H1 (cell line): ENCODE data around the gene ITPK1. TPM values are rescaled to one million over a fixed set of nuclear protein-coding genes. Genes with fewer than 3 reads are reported as not detected.

Experiments
- CTCF ChIA-PET: fragments of 300-600 bp; sonication (Branson Sonifier 250); formaldehyde crosslinking; loops from one replicate; lab custom pipeline; 2021; ENCODE audit not compliant: partially characterized antibody; lab: Charles Lee
- POLR2A ChIA-PET: fragments of 300-600 bp; sonication (Branson Sonifier 250); formaldehyde crosslinking; loops from one replicate; lab custom pipeline; 2021; ENCODE audit warnings: inconsistent platforms; ENCODE audit not compliant: partially characterized antibody; lab: Charles Lee
- DNase-seq, 2 experiments: peaks; one replicate each; pipeline versions ENCODE4 v3.0.0 to v3.0.0-alpha.2; 2010 to 2022; ENCODE audit warnings: low spot score in 2 of 2, low read depth in 1 of 2, mixed read lengths in 1 of 2
- FAIRE-seq: peaks from 2 replicates; lab custom pipeline; 2011; peaks lifted over from hg19 to GRCh38; lab: Jason Lieb, UNC
- H2AFZ ChIP-seq: 2 replicates; pipeline ENCODE4 v1.8.1; 2012; ENCODE audit warnings: low read length, inconsistent platforms
- H2AK5ac ChIP-seq: 2 replicates; pipeline ENCODE4 v1.6.1; 2013; ENCODE audit warnings: low read depth, low read length
- H2BK120ac ChIP-seq: replicated peaks from 2 replicates; pipeline ENCODE3; 2013; ENCODE audit warnings: low read depth, low read length, inconsistent platforms
- H2BK12ac ChIP-seq: 2 replicates; pipeline ENCODE4 v1.6.1; 2013; ENCODE audit warnings: low read depth, low read length
- H2BK15ac ChIP-seq: 2 replicates; pipeline ENCODE4 v1.6.1; 2013; ENCODE audit warnings: low read length
- H2BK20ac ChIP-seq: 2 replicates; pipeline ENCODE4 v1.6.1; 2013; ENCODE audit warnings: low read length
- H2BK5ac ChIP-seq: 2 replicates; pipeline ENCODE4 v1.6.1; 2013; ENCODE audit warnings: low read depth, low read length
- H3K14ac ChIP-seq: 2 replicates; pipeline ENCODE4 v1.6.1; 2013; ENCODE audit warnings: inconsistent platforms; ENCODE audit not compliant: insufficient read length
- H3K18ac ChIP-seq: 2 replicates; pipeline ENCODE4 v1.6.1; 2013; ENCODE audit warnings: low read length; ENCODE audit errors: extremely low read depth
- H3K23ac ChIP-seq: 2 replicates; pipeline ENCODE4 v1.6.1; 2013; ENCODE audit warnings: inconsistent platforms; ENCODE audit not compliant: insufficient read length
- H3K23me2 ChIP-seq: 2 replicates; pipeline ENCODE4 v1.6.1; 2013; ENCODE audit warnings: low read depth, low read length
- H3K27ac ChIP-seq: 2 replicates; pipeline ENCODE4 v1.6.1; 2011; ENCODE audit warnings: low read depth, low read length, inconsistent platforms
- H3K27me3 ChIP-seq, 4 experiments: replicated peaks in 1 of 4; 1 replicate in 1 of 4; 2 replicates in 3 of 4; pipeline versions ENCODE4 v1.6.1 to v1.8.1; 2011 to 2013; ENCODE audit warnings: low read length in 3 of 4, mild to moderate bottlenecking in 3 of 4, inconsistent platforms in 2 of 4, mixed read lengths in 2 of 4, moderate library complexity in 1 of 4; ENCODE audit not compliant: control insufficient read depth in 3 of 4, insufficient read depth in 3 of 4; ENCODE audit errors: extremely low read depth in 1 of 4
- H3K36me3 ChIP-seq, 4 experiments: 2 replicates each; pipeline versions ENCODE4 v1.6.1 to v1.8.1; 2011 to 2013; ENCODE audit warnings: mild to moderate bottlenecking in 4 of 4, low read length in 3 of 4, moderate library complexity in 2 of 4, control low read depth in 1 of 4, inconsistent platforms in 1 of 4; ENCODE audit not compliant: insufficient read depth in 4 of 4, control insufficient read depth in 2 of 4
- H3K4ac ChIP-seq: replicated peaks from 2 replicates; pipeline ENCODE3; 2013; ENCODE audit warnings: low read length, low read depth, mixed read lengths, inconsistent platforms; ENCODE audit not compliant: insufficient read length
- H3K4me1 ChIP-seq, 4 experiments: replicated peaks in 1 of 4; 1 replicate in 1 of 4; 2 replicates in 3 of 4; pipeline versions ENCODE4 v1.6.1 to v1.8.1; 2011 to 2013; ENCODE audit warnings: low read length in 3 of 4, inconsistent platforms in 2 of 4, mixed read lengths in 1 of 4; ENCODE audit not compliant: insufficient read depth in 4 of 4, control insufficient read depth in 3 of 4
- H3K4me2 ChIP-seq, 2 experiments: 2 replicates each; pipeline versions ENCODE4 v1.6.1 to v1.8.1; 2011 to 2013; ENCODE audit warnings: low read depth in 2 of 2, low read length in 2 of 2, control low read depth in 1 of 2, inconsistent platforms in 1 of 2, mild to moderate bottlenecking in 1 of 2; ENCODE audit not compliant: insufficient read depth in 1 of 2
- H3K4me3 ChIP-seq, 4 experiments: fragments of 200-600, 300-600 bp in 1 of 4; sonication (generic), shearing (Covaris generic), sonication (Bioruptor Twin) in 1 of 4; 2 replicates each; pipeline versions ENCODE4 v1.5.1 to v1.8.1; 2011 to 2016; ENCODE audit warnings: low read length in 4 of 4, low read depth in 3 of 4, control low read depth in 2 of 4, inconsistent platforms in 2 of 4, mild to moderate bottlenecking in 2 of 4, mixed read lengths in 1 of 4, moderate library complexity in 1 of 4; ENCODE audit not compliant: insufficient read depth in 2 of 4; ENCODE audit errors: extremely low read depth in 1 of 4
- H3K56ac ChIP-seq: replicated peaks from 2 replicates; pipeline ENCODE3; 2013; ENCODE audit warnings: low read depth, mild to moderate bottlenecking, mixed read lengths, low read length, inconsistent platforms; ENCODE audit not compliant: insufficient read length
- H3K79me1 ChIP-seq: 2 replicates; pipeline ENCODE4 v1.6.1; 2013; ENCODE audit warnings: low read depth, low read length, control low read depth
- H3K79me2 ChIP-seq, 2 experiments: 2 replicates each; pipeline versions ENCODE4 v1.6.1 to v1.8.1; 2012 to 2013; ENCODE audit warnings: low read length in 2 of 2, mild to moderate bottlenecking in 2 of 2, inconsistent platforms in 1 of 2; ENCODE audit not compliant: insufficient read depth in 2 of 2, control insufficient read depth in 1 of 2
- H3K9ac ChIP-seq, 4 experiments: replicated peaks in 1 of 4; 1 replicate in 1 of 4; 2 replicates in 3 of 4; pipeline versions ENCODE4 v1.6.1 to v1.8.1; 2011 to 2013; ENCODE audit warnings: low read depth in 3 of 4, low read length in 3 of 4, control low read depth in 2 of 4, mild to moderate bottlenecking in 2 of 4, moderate library complexity in 2 of 4, inconsistent platforms in 1 of 4; ENCODE audit errors: extremely low read depth in 1 of 4
- H3K9me3 ChIP-seq, 2 experiments: 2 replicates each; pipeline versions ENCODE4 v1.6.1 to v1.8.1; 2012 to 2013; ENCODE audit warnings: mild to moderate bottlenecking in 2 of 2, moderate library complexity in 2 of 2, control low read depth in 1 of 2, inconsistent platforms in 1 of 2, low read depth in 1 of 2, low read length in 1 of 2, mixed read lengths in 1 of 2; ENCODE audit not compliant: insufficient read depth in 2 of 2
- H4K20me1 ChIP-seq, 2 experiments: replicated peaks in 1 of 2; 2 replicates each; pipeline versions ENCODE3 to v1.8.1; 2011 to 2013; ENCODE audit warnings: inconsistent platforms in 2 of 2, low read length in 2 of 2, mild to moderate bottlenecking in 1 of 2; ENCODE audit not compliant: insufficient read depth in 2 of 2, control insufficient read depth in 1 of 2
- H4K5ac ChIP-seq: 2 replicates; pipeline ENCODE4 v1.6.1; 2013; ENCODE audit warnings: low read length, low read depth, mixed read lengths, inconsistent platforms; ENCODE audit not compliant: insufficient read length
- H4K8ac ChIP-seq: 2 replicates; pipeline ENCODE4 v1.8.0; 2013; ENCODE audit warnings: mild to moderate bottlenecking, moderate library complexity, low read length, inconsistent platforms; ENCODE audit not compliant: insufficient read depth; ENCODE audit errors: extremely low read depth
- H4K91ac ChIP-seq: replicated peaks from 2 replicates; pipeline ENCODE3; 2013; ENCODE audit warnings: low read length, mixed read lengths, inconsistent platforms; ENCODE audit not compliant: insufficient read length
- GTF2F1 ChIP-seq: IDR thresholded peaks from 2 replicates; pipeline ENCODE4 v1.6.1; 2012; ENCODE audit warnings: low read depth, low read length, improper control_type of control experiment, borderline replicate concordance
- SIRT6 ChIP-seq: IDR thresholded peaks from one replicate; pipeline ENCODE4 v1.7.1; 2012; ENCODE audit warnings: low read length, inconsistent platforms
- WGBS, 2 experiments: shearing (Covaris generic) in 1 of 2; methylation state at CpG; one replicate each; pipeline versions ENCODE4 v1.1.6 to v1.1.7; 2013 to 2015; ENCODE audit warnings: low lambda C conversion rate in 2 of 2, mixed read lengths in 2 of 2, inconsistent platforms in 1 of 2, low coverage in 1 of 2, missing lambda C conversion rate in 1 of 2; ENCODE audit not compliant: insufficient replicate concordance in 2 of 2, insufficient coverage in 1 of 2, insufficient read length in 1 of 2; ENCODE audit errors: extremely low coverage in 1 of 2, missing lambda C conversion rate in 1 of 2; 5-methylcytosine and 5-hydroxymethylcytosine counted together
- polyA plus RNA-seq, 7 experiments: library from polyadenylated mRNA; depleted of rRNA in 3 of 7; stranded (reverse) in 5 of 7; unstranded in 2 of 7; fragments of >200 nt in 5 of 7; fragments of 200-250 nt in 2 of 7; gene quantifications; 1 replicate in 5 of 7; 2 replicates in 1 of 7; 4 replicates in 1 of 7; pipeline versions ENCODE4 v1.2.1 to v1.2.3, GENCODE V29; 2011 to 2013; ENCODE audit warnings: missing spikeins in 2 of 7, mixed read lengths in 2 of 7
- total RNA-seq: library from RNA; stranded (reverse); fragmentation: NEBNext Ultra II Directional; extraction: Animal tissue kit (Norgen Biotek cat#: 25700); gene quantifications from 2 replicates; pipeline ENCODE4 v1.2.1, GENCODE V29; 2021

ITPK1 gene
- total and polyA plus RNA-seq, 2 of the 8 experiments (the other 6 are each of a cell fraction or from before 2014, with no cell fraction given) = 108 to 143 TPM

DNA sequence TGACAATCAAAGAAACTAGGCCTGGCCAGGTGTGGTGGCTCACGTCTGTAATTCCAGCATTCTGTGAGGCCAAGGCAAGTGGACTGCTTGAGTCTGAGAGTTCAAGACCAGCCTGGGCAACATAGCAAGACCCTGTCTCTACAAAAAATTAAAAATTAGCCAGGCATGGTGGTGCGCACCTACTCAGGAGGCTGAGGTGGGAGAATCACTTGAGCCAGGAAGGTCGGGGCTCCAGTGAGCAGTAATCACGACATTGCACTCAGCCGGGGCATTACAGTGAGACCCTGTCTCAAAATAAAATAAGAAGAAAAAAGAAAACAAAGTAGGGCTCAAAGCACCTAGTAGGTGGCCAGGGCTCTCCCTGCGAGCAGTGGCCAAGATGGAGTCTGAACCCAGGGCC, 113.7 kb downstream of the ITPK1 start:
- Histone ChIP-seq H2AFZ (no peak overlapping the region), H3K23me2 (no peaks in the 10 kb centered on the region), H3K27ac (no peak overlapping the region), H3K79me2 (peaks cover 0 to 48% of the 10 kb centered on the region in 2 experiments; a peak in 2 of 4 replicates), H2BK12ac (no peak overlapping the region), H3K4ac (no peak overlapping the region), H3K9me3 (no peaks in the 10 kb centered on the region), H2AK5ac (no peak overlapping the region), H4K20me1 (peaks cover 11 to 16% of the 10 kb centered on the region in 2 experiments), H2BK120ac (no peak overlapping the region), H3K4me3 (no peak overlapping the region), H3K56ac (no peak overlapping the region), H4K8ac (no peak overlapping the region), H3K27me3 (no peaks in the 10 kb centered on the region), H4K5ac (no peak overlapping the region), H2BK5ac (no peak overlapping the region), H3K4me2 (no peak overlapping the region), H3K79me1 (peaks cover 10% of the 10 kb centered on the region; the same call in 1 of the 2 replicates), H3K14ac (no peak overlapping the region), H4K91ac (no peak overlapping the region), H3K36me3 (no peaks in the 10 kb centered on the region; a peak in 1 of 8 replicates), H3K9ac (no peak overlapping the region), H3K18ac (no peak overlapping the region), H2BK15ac (no peak overlapping the region), H2BK20ac (no peak overlapping the region), H3K23ac (no peak overlapping the region), H3K4me1 (peaks cover 0 to 6% (median 3%) of the 10 kb centered on the region in 4 experiments; a peak in 5 of 7 replicates)
- DNase-seq (no peak), FAIRE-seq (no peak)
- CTCF ChIA-PET = interaction anchor here (1.3 to 1.6 kb wide), 2 partner anchors 17 to 28 kb away, joined by 4 read pairs; no protein-coding TSS in a partner anchor
- POLR2A ChIA-PET = no interaction called here
- WGBS, 2 experiments = 92% methylated on average over 6 of the region's 6 CpGs; no CpG with 5 or more reads in 1 of the 2 experiments
- TF ChIP-seq SIRT6 = no peak
- no peak for TF ChIP-seq GTF2F1
